ENCODE results near the gene LLCFC1. TPM values are rescaled to one million over a fixed set of nuclear protein-coding genes. Genes with fewer than 3 reads are reported as not detected.

The LLCFC1 gene
- total and polyA plus RNA-seq, 2 donors from 2014 or later, result not detected

- H3K27ac ChIP-seq (ENCODE audit: low read depth in 2 of 2, low read length in 2 of 2), result no peak overlapping the region
- no peak overlapping the region for H3K9ac ChIP-seq (ENCODE audit: low read length in 3 of 3)
- no peaks in the 10 kb centered on the region for H3K36me3 ChIP-seq (ENCODE audit: control insufficient read depth in 2 of 3, insufficient read depth in 3 of 3, low read length in 3 of 3)
- intact Hi-C loops (cut with DNase I), result no loop called here
- no peaks in the 10 kb centered on the region for H3K27me3 ChIP-seq (ENCODE audit: control insufficient read depth, insufficient read depth, low read length)
- H3K9me3 ChIP-seq (ENCODE audit: control insufficient read depth in 2 of 3, insufficient read depth in 1 of 3, low read length in 3 of 3), result no peaks in the 10 kb centered on the region
- H3K4me1 ChIP-seq (ENCODE audit: control insufficient read depth in 2 of 3, insufficient read depth in 2 of 3, low read depth in 1 of 3, low read length in 3 of 3), result peaks cover 0 to 4% (median 0%) of the 10 kb centered on the region in 3 donors
- DNase-seq (no peak), FAIRE-seq (no peak)
- H3K4me3 ChIP-seq (ENCODE audit: low read length in 3 of 3), result no peak overlapping the region
- TF ChIP-seq CTCF (IDR thresholded peaks at IDR 0.05; ENCODE audit: borderline replicate concordance, extremely low read depth, insufficient read depth), result no peak
Measured at GRCh38 chr7:142964502-142965246, 25.4 kb downstream of the LLCFC1 start.

DNA sequence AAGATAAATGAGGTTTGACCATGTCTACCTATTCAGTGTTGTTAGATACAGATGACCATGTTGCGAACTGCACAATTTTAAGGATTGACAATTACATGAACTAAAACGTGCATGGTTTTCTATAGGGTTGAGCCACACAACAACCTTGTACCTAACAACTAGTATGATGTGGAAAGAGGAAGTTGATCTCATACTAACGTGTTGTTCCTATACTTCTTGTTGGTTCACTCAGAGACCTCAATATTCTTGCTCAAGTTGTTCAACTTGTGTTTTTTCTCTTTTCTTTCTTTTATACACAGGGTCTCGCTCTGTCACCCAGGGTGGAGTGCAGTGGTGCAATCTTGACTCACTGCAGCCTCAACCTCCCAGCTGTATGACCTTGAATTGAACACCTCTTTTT lies 28.9 kb downstream of the LLCFC1 start:
- no peaks in the 10 kb centered on the region for H3K27me3 ChIP-seq (ENCODE audit: control insufficient read depth, insufficient read depth, low read length)
- DNase-seq, result no peak
- intact Hi-C loops (cut with DNase I), result no loop called here
- H3K9me3 ChIP-seq (ENCODE audit: control insufficient read depth in 2 of 3, insufficient read depth in 1 of 3, low read length in 3 of 3), result no peaks in the 10 kb centered on the region
- no peak overlapping the region for H3K27ac ChIP-seq (ENCODE audit: low read depth in 2 of 2, low read length in 2 of 2)
- TF ChIP-seq CTCF (IDR thresholded peaks at IDR 0.05; ENCODE audit: borderline replicate concordance, extremely low read depth, insufficient read depth), result no peak
- H3K4me3 ChIP-seq (ENCODE audit: low read length in 3 of 3), result no peak overlapping the region
- H3K4me1 ChIP-seq (ENCODE audit: control insufficient read depth in 2 of 3, insufficient read depth in 2 of 3, low read depth in 1 of 3, low read length in 3 of 3), result no peaks in the 10 kb centered on the region
- no peak overlapping the region for H3K9ac ChIP-seq (ENCODE audit: low read length in 3 of 3)
- no peak for FAIRE-seq
- H3K36me3 ChIP-seq (ENCODE audit: control insufficient read depth in 2 of 3, insufficient read depth in 3 of 3, low read length in 3 of 3), result no peaks in the 10 kb centered on the region

GRCh38 chr7:142969183-142969582 lies 29.9 kb downstream of the LLCFC1 start:
- no peak overlapping the region for H3K27ac ChIP-seq (ENCODE audit: low read depth in 2 of 2, low read length in 2 of 2)
- no peaks in the 10 kb centered on the region for H3K4me1 ChIP-seq (ENCODE audit: control insufficient read depth in 2 of 3, insufficient read depth in 2 of 3, low read depth in 1 of 3, low read length in 3 of 3)
- FAIRE-seq (no peak), DNase-seq (no peak)
- H3K36me3 ChIP-seq (ENCODE audit: control insufficient read depth in 2 of 3, insufficient read depth in 3 of 3, low read length in 3 of 3), result no peaks in the 10 kb centered on the region
- no peak overlapping the region for H3K4me3 ChIP-seq (ENCODE audit: low read length in 3 of 3)
- no peak overlapping the region for H3K9ac ChIP-seq (ENCODE audit: low read length in 3 of 3)
- intact Hi-C loops (cut with DNase I), result no loop called here
- H3K9me3 ChIP-seq (ENCODE audit: control insufficient read depth in 2 of 3, insufficient read depth in 1 of 3, low read length in 3 of 3), result no peaks in the 10 kb centered on the region
- no peaks in the 10 kb centered on the region for H3K27me3 ChIP-seq (ENCODE audit: control insufficient read depth, insufficient read depth, low read length)
- TF ChIP-seq CTCF (IDR thresholded peaks at IDR 0.05; ENCODE audit: borderline replicate concordance, extremely low read depth, insufficient read depth), result no peak

All from kidney (tissue), 14 donors.